HG02943 (cell line): ENCODE data around the gene HMGA1.
"Not testable (repeated sequence)": the region's sequence is repeated elsewhere in the genome, so short reads cannot be mapped to it uniquely, and the experiment has no call there.

Experiments
- ATAC-seq: cut with Tn5 transposase; IDR thresholded peaks from one replicate; pipeline ENCODE4 v1.9.1; 2021; ENCODE audit warnings: mild to moderate bottlenecking, low read depth, moderate library complexity; ENCODE audit not compliant: unreplicated experiment

The HMGA1 gene

GRCh38 chr6:34239893-34240292 is 3.2 kb downstream of the HMGA1 start:
- no peak for ATAC-seq

DNA sequence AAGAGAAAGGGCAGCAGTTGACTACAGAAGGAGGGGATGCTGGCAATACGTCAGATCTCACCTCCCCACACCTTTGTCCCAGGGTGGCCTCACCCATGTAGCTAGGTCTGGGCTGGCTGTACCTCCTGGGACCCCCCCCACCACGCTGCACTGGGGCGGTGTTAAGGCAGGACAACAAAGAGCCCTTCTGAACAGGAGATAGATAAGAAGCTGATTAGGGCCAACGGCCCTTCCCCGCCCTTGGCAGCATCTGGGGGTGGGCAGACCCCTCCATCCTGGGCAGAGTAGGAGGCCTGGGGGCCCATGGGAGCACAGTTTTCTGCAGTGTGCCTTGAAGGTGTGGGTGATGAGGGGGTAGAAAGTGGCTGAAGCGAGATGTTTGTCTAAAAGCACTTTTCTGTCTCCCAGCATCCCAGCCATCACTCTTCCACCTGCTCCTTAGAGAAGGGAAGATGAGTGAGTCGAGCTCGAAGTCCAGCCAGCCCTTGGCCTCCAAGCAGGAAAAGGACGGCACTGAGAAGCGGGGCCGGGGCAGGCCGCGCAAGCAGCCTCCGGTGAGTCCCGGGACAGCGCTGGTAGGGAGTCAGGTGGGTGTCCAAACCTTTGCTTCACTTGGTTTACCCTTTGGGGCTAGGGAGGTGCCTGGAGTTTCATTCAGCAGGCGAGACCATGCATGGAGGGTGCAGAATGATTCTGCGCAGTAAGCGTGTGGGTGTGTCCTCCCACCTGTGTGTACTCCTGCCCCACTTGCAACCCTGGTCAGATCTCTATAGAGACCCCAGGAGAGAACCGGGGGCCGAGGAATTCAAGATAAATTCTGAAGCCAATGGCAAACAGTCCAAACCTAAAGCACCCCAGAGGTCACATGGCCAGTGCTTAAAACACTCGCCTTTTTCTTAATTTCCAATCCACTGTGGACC is 3.9 kb downstream of the HMGA1 start:
- no peak for ATAC-seq

- ATAC-seq, result no peak
Measured at GRCh38 chr6:34241351-34242215, 4.9 kb downstream of the HMGA1 start.

DNA sequence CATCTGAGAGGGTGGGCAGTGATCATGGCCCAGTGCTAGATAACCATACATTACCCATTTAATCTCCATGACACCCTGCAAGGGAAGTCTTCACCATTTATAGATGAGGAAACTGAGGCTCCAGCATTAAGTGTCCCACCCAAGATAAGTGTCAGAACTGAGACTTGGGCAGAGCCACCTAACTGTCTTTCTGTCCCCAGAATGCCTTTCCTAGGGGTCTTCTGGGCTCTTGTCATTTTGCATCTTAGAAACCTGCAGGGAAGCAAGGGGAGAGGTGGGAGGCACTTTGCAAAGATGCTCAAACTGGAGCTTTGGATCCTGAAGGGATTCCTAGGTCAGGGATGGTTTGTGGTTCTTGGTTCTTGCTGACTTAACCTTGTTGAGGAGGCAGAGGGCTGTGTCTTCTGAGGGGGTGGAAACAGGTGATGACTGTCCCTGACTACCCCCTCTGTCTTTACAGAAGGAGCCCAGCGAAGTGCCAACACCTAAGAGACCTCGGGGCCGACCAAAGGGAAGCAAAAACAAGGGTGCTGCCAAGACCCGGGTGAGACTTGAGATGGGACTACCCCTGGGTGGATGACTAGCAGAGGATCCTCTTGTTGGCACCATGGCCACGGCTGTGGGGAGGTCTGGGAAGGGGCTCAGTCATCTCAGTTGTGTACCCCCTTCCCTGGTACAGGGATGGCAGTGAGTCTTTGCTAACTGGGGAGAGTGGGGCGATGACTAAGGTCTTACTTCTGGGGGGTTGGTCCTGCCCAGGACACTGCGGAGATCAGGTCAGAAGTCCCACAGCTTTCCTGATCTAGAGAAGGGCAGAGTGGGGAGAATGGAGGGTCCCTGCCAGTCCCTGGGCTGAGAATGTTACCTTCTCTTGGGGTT is 5.8 kb downstream of the HMGA1 start:
- no peak for ATAC-seq

DNA sequence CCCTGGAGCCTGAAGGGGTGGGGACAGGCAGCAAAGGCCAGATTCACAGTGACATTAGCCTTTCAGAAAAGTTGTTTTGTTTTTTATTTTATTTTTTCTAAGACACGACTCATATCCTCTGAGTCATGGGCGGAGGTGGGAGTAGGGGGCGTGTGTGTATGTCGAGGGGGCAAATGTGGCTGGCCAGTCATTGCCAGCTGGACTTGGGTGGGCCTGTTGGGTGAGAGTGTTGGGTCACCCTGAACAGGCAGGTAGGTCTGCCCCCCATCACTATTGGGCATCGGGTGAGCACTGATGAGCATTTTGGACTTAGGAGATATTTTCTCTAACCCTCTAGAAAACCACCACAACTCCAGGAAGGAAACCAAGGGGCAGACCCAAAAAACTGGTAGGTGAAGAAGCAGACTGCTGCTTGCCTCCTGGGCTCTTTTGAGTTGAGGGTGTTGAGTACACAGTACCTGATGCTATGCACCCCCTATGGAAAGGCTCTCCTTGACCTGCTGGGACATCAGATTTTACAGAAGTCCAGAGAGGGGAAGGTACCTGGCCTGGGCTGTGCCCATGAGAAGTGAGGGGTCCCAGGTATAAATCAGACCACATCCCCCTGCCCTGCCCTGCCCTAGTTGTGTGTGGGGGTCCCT is 6.6 kb downstream of the HMGA1 start:
- ATAC-seq, result no peak

- ATAC-seq, result no peak
Measured at GRCh38 chr6:34243901-34244884, 7.5 kb downstream of the HMGA1 start.

GRCh38 chr6:34245032-34245760 is 8.5 kb downstream of the HMGA1 start:
- ATAC-seq, result not testable (repeated sequence)

- not testable (repeated sequence) for ATAC-seq
Measured at GRCh38 chr6:34245761-34246140, 9.1 kb downstream of the HMGA1 start.

GRCh38 chr6:34246249-34246562 is 9.5 kb downstream of the HMGA1 start:
- ATAC-seq, result no peak

DNA sequence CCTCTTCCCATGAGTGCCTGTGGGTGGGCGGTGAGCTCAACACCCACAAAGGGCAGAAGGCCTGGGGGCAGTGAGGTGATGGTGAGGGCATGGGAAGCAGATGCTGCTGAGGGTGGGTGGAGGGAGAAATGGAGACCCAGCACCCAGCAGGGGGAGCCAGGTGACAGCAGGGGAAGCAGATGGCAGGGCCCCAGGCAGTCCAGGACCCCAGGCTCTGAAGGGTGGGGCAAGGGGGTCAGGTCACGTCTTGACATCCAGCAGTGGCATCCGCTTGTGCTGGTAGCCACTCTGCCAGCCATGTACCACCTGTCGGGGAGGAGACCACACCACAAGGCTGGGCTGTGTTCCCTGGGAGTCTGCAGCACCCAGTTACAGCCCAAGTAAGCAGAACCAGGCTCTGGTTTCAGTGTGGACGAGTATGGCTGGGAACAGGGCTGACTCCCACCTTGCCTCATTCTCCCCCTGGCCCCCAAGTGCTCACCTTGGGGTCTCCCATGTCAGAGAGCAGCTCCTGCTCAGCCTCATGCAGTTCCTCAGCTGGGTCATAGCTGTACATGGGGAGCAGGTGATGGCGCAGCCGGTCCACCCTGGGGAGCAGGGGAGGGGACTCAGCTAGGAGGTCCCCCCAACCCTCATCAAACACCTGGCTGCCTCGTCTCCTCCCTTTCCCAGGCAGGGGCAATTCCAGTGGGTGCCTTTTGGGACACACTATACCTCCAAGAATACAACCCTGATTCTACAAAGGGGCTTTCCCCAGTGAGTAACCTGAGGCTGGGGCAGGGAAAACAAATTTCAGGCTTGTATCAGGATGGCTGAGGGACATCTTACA is 10.1 kb downstream of the HMGA1 start:
- ATAC-seq, result no peak

GRCh38 chr6:34247481-34248197 is 11.0 kb downstream of the HMGA1 start:
- ATAC-seq, result no peak

- peak; percentile 24 for ATAC-seq
Measured at GRCh38 chr6:34248198-34248726, 11.6 kb downstream of the HMGA1 start.

GRCh38 chr6:34248727-34249468 is 12.2 kb downstream of the HMGA1 start, which contains the start of gene SMIM29:
TSS of gene SMIM29 (minus strand) at chr6:34249006. CDS start at chr6:34247791, 1,215 bp downstream.
- ATAC-seq, result peak; percentile 72

- peak; percentile 22 for ATAC-seq
Measured at GRCh38 chr6:34249469-34250261, 13.0 kb downstream of the HMGA1 start.

DNA sequence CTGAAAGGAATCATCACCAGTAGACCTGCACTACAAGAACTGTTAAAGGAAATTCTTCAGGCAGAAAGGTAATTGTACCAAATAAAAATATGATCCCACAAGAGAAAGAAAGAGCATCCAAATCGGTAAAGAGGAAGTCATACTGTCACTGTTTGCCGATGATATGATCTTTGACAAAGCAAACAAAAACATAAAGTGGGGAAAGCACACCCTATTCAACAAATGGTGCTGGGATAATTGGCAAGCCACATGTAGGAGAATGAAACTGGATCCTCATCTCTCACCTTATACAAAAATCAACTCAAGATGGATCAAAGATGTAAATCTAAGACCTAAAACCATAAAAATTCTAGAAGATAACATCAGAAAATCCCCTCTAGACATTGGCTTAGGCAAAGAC is 15.7 kb downstream of the HMGA1 start:
- ATAC-seq, result not testable (repeated sequence)
